Stimulated activated CD4-positive, alpha-beta T cell treated with anti-CD3 and anti-CD28 coated beads, Interleukin-1b, Interleukin-23, amount 100 ng/mL, for 48 hours (primary cell): ENCODE measurements around the gene SGMS1.
"Not testable (repeated sequence)": the region's sequence is repeated elsewhere in the genome, so short reads cannot be mapped to it uniquely, and the experiment has no call there.

ENCODE experiments used
- DNase-seq: peaks from one replicate; pipeline ENCODE4 v3.0.0-alpha.2; 2020

The SGMS1 gene

DNA sequence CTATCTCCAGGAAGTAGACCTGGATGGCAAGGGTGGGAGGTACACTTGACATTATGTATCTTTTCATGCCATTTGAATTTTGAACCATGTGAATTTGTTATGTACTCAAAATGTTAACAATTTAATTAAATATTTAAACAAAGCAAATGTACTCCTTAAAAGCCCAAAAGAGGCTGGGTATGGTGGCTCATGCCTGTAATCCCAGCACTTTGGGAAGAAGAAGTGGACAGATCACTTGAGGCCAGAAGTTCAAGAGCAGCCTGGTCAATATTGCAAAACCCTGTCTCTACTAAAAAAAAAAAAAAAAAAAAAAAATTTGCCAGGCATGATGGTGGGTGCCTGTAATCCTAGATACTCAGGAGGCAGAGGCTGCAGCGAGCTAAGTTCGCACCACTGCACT, 235.6 kb downstream of the SGMS1 start:
- no peak for DNase-seq

DNA sequence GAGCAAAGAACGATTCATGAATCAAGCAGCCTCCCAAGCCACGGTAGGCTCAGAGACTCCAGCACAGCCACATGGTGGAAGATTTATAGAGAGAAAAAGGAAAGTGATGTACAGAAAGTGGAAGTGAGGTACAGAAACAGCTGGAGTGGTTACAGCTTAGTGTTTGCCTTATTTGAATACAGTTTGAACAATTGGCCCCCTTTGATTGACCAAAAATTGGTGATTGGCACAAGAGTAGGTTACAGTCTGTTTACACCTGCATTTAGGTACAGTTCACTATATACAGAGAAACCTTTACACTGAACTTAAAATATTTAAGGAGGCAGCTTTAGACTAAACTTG, 236.1 kb downstream of the SGMS1 start:
- DNase-seq, result no peak

DNA sequence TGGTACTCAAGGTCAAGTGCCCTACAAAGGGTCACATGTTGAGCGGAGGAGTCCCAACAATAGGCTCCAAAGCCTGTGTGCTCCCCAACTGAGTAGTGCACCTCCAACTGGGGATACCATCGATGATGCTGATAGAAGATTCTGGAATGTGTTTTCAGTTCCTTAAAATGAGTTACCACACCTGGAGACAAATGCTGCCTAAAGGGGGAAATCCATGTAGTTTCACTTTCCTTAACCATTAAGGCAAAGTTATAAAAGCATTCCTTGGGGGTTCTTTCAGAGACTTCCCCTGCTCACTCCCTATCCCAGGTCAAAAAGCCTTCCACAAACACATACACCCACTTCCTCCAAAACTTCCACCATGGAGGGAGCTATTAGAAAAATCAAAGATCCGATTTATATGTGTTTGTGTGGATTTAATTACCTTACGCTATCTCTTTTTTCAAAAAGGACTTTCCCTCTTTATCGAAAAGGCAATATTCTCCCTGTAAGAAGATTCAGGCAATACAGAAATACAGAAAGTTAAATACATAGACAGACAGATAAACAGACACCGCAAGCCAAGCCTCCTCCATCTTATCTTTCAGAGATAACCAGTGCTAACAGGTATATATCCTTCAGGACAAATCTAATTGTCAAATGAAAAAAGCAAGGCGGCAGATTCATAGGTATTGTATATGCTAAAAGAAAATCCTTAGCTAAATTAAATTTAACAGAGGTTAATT, 236.6 kb downstream of the SGMS1 start:
- DNase-seq, result no peak

- no peak for DNase-seq
Measured at GRCh38 chr10:50385624-50386023, 238.1 kb downstream of the SGMS1 start.

GRCh38 chr10:50384898-50385297, 238.9 kb downstream of the SGMS1 start:
- DNase-seq, result no peak

- no peak for DNase-seq
Measured at GRCh38 chr10:50384238-50384637, 239.5 kb downstream of the SGMS1 start.

- DNase-seq, result no peak
Measured at GRCh38 chr10:50382576-50383023, 241.2 kb downstream of the SGMS1 start.

GRCh38 chr10:50381642-50382041, 242.1 kb downstream of the SGMS1 start:
- DNase-seq, result no peak

DNA sequence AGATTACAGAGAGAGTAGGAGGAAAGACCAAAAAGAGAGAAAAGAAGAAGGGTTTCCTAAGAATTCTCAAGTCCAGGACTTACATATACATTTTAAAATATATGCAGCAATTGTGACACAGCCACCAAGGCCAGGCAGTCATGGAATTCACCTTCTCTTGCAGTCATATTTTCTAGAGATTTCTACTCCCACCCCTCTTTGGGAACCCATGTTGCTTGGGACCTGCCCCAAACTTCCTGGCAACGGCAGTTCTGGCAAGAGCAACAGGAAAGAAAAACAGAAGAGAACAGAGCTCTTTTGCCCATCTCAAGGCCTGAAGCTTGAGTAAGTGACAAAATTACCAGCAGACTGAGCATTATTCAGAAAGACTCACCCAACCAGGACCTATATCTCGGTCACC, 244.1 kb downstream of the SGMS1 start:
- DNase-seq, result no peak

DNA sequence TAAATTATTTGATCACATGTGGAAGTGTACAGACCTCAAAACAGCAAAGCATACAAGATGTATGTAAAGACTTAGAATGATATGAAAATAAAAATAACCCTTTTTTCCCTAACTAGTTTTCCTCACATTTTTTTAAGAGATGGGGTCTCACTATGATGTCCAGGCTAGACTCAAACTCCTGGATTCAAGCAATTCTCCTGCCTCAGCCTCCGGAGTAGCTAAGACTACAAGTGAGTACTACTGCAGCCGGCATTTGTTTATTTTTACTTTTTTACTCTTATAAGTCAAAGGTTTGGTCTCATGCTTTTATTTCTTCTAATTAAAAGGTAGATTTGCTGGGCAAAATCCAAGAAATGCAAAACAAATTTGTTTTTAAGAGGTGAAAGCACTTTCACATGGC, 248.0 kb downstream of the SGMS1 start:
- no peak for DNase-seq

DNA sequence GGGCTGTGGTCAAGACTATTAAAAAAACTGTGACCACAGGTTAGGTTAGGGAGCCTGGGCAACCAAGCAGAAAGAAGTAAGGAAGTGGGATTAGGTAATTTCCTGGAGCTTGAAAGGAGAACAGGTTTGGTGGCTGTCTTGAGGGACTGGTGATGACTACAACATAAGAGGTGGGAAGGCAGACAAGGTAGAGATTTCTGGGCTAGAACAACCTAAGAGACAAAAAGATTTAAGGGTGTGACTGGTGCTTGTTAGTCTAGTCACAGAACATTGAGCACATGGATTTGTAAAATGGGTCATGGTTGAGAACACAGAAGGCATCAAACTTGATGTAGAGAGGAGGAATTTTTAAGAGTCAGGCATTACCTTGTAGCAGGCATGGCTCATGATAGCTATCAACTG, 248.7 kb downstream of the SGMS1 start:
- no peak for DNase-seq

DNA sequence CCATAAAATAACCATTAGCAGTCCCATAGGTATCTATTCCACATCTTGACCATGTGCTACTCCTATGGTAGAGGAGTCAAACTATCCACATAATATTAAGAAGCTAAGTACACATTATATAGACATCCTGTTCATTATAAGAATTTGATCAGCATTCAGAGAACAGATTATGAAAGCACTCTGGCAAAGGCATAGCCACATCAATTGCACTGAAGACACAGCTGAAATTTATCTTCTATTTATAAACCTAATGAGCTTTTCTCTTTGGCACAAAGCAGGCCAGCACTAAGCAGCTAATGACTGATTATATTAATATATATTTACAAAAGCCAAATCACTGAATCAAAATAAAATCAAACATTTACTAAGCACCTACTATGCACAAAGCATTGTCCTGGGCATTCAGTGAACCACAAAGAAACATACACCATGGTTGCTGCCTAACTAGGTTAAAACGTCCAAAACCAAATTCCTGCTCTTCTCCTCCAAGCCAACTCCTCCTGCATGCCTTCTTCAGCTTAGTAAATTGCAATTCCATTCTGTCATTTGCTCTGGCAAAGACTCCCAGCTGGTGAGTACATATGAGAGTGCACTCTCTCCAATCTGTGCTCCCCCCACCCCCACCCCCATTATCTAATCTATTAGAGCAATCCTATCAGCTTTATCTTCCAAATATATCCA, 249.8 kb downstream of the SGMS1 start:
- DNase-seq, result no peak

DNA sequence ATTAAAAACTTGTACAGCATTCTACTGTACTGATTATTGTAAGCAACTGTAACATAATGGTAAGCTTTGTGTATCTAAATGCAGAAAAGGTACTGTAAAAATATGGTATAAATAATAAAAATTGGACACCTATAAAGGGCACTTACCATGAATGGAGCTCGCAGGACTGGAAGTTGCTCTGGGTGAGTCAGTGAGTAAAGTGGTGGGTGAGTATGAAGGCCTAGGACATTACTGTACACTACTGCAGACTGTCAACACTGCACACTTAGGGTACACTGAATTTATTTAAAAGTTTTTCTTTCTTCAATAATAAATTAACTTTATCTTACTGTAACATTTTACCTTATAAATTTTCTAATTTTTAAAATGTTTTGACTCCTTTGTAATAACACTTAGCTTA, 253.8 kb downstream of the SGMS1 start:
- DNase-seq, result no peak

DNA sequence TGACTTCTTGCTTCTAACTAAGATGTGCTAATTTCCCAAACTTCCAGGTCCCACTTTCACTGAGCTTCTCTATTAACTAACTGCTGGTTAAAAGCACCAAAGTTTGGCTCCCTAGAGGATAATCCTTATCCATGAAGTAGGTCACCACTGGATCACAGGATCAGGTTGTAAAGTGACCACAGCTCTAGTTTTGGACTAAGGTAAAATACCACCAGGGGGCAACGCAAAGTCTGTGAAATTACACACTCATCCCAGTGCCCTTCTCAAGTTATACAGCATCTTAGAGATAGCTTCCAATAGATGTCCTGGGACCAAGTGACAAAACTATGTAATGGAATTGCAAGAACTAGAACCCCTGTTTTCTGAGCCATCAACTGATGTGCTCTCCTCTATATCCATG, 256.0 kb downstream of the SGMS1 start:
- DNase-seq, result no peak

DNA sequence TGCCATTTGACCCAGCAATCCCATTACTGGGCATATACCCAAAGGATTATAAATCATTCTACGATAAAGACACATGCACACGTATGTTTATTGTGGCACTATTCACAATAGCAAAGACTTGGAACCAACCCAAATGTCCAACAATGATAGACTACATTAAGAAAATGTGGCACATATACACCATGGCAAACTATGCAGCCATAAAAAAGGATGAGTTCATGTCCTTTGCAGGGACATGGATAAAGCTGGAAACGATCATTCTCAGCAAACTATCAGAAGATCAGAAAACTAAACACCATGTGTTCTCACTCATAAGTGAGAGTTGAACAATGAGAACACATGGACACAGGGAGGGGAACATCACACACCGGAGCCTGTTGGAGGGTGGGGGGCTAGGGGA, 257.3 kb downstream of the SGMS1 start:
- not testable (repeated sequence) for DNase-seq

DNA sequence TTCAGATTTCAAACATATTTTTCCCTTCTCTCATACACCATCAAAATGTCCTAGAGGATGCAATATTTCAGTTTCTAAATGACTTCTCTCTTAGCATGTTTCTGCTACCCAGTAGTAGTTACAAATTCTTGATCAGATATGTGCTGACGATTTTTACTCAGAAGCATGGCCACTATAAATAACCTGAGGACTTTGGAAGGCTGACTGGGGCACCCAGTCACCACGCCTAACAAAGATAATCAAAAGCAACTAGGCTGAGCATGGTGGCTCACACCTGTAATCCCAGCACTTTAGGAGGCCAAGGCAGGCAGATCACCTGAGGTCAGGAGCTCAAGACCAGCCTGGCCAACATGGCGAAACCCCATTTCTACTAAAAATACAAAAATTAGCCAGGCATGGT, 259.0 kb downstream of the SGMS1 start:
- DNase-seq, result not testable (repeated sequence)

GRCh38 chr10:50362547-50363125, 261.1 kb downstream of the SGMS1 start:
- DNase-seq, result no peak

DNA sequence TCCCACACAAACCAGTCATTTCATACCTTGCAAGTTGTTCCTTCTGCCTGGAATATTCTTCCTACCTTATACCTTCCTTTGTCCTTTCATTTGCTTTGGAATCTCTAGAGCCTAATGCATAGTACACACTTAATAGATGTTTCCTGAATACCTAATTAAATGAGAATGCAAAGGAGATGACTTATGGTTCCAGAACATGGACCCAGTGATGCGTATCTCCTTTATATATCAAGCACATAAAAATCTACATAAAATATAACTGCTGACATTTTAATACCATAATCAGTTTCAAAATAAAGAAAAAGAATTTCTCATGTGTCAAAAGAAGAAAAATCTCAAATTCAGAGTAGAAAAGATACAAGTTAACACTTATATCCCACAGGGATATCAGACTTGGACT, 261.8 kb downstream of the SGMS1 start:
- DNase-seq, result no peak

DNA sequence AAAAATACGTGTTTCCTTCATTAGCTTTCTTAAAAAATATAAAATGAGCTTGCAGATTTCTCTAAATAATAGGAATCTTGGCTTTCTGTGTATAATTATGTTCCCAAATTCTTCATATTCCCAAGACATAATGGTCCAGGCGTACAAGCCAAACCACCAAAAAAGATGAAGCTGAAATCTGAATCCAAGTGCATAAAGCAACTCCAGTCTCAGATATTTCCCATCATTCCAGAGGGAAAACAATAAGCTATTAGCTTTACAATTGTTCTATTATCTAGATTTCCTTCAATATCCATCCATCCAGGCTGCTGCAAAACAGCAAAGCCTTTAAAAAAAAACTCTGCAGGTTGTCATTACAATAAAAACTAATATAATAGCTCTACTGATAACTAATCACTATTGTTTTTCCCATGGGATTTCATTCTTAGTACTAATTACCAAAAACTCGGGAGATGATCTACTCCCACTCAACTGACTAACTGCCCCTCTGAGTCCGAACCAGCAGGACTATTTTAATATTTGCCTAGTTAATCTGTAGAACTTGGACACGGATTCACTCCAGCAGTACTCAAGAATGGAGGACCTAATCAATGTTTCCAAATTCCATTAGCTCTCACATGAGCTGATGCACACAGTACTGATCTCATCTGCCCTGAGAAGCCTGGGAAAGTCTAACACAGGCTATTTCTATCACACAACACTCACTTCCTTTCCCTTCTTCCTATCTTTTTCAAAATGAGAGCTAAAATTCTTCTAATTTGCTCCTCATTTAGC, 263.5 kb downstream of the SGMS1 start:
- no peak for DNase-seq

- no peak for DNase-seq
Measured at GRCh38 chr10:50358925-50359687, 264.6 kb downstream of the SGMS1 start.

- no peak for DNase-seq
Measured at GRCh38 chr10:50358411-50358810, 265.3 kb downstream of the SGMS1 start.

- not testable (repeated sequence) for DNase-seq
Measured at GRCh38 chr10:50356481-50356832, 267.3 kb downstream of the SGMS1 start.
